ENCODE results near the gene CLASP2.
"Not testable (repeated sequence)": the region's sequence is repeated elsewhere in the genome, so short reads cannot be mapped to it uniquely, and the experiment has no call there.

The CLASP2 gene

DNA sequence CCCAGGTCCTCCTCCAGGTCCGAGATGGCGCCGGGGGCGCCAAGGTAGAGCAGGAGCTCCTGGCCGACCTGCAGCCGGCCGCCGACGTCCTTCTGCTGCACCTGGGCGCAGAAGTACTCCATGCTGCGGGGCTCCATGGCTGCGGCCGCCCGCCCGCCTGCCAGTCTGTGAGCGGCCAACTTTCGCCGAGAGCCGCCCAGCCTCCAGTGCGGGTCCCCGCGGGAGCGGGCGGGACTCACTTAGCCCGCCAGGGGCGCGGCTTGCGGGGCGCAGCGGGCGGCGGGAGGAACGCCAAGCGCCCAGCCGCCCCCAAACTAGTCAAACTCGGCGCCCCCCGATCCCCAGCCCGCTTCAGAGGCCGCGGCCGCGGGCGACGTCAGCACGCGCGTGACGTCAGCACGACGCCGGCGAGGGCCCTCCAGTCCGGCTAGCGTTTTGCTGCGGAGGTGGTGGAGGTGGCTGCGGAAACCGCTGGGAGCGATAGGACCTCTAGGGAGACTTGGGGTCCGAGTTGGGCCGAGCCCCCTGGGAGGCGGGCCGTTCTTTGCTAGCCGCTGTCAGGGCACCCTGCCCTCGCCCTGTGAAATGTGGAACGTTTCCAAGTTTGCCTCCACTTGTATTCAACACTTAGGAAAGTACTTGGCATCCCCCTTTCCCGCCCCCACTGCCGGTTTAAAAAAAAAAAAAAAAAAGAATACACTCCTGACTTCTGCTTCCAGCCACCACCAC lies at the start of gene CLASP2:
CLASP2 (minus strand) TSS at position 389 of the 729 bp plus-strand sequence; CDS start at position 137, 252 bp downstream.
- ATAC-seq: peak; percentile 93

DNA sequence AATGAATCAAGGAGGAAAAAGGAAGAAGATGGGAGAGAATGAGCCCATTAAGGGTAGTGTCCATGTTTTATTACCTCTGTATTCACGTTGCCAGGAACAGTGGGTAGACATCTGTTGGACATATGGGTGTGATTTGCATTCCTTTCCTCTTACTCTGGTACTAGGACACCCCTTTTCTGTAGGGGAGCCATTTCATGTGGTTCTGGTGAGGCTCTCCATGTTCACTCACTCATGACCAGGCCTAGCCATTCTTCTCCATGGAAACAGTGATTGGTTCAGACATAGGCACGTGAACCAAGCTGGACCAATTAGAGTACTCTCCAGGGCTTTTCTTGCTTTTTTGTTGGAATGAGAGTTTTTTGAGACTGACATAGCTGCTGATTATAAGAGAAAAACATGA lies 40.8 kb upstream of the CLASP2 start:
- ATAC-seq: no peak

- ATAC-seq: no peak
Observed at GRCh38 chr3:33758281-33758680, 40.2 kb upstream of the CLASP2 start.

DNA sequence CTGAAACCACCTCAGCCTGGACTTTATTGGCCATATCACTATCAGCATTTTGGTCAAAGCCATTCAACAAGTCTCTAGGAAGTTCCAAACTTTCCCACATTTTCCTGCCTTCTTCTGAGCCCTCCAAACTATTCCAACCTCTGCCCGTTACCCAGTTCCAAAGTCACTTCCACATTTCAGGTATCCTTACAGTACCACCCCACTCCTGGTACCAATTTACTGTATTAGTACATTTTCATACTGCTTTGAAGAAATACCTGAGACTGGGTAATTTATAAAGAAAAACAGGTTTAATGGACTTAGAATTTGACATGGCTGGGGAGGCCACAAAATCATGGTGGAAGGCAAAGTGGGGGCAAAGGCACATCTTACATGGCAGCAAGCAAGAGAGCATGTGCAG lies 36.3 kb upstream of the CLASP2 start:
- ATAC-seq: not testable (repeated sequence)

- peak; percentile 77 to 80 for ATAC-seq
Observed at GRCh38 chr3:33751336-33751735, 33.3 kb upstream of the CLASP2 start.

DNA sequence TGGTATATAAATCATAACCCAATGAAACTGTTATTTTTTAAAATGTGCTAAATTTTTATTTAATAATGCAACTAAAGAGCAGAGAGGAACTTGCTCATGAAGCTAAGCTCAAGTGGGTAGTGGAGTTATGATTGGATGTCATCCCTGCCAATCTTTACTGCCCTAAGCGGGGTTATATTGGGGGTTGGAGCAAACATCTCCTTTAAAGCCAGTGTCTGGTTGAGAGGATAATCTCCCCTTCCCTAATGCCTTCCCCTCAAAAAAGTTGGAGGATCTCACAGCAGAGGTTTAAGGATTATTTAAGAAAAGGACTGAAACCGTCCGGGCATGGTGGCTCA lies 32.1 kb upstream of the CLASP2 start:
- ATAC-seq: no peak

- ATAC-seq: peak in 1 of 2 donors; percentile 25
Observed at GRCh38 chr3:33749546-33750210, 31.6 kb upstream of the CLASP2 start.

DNA sequence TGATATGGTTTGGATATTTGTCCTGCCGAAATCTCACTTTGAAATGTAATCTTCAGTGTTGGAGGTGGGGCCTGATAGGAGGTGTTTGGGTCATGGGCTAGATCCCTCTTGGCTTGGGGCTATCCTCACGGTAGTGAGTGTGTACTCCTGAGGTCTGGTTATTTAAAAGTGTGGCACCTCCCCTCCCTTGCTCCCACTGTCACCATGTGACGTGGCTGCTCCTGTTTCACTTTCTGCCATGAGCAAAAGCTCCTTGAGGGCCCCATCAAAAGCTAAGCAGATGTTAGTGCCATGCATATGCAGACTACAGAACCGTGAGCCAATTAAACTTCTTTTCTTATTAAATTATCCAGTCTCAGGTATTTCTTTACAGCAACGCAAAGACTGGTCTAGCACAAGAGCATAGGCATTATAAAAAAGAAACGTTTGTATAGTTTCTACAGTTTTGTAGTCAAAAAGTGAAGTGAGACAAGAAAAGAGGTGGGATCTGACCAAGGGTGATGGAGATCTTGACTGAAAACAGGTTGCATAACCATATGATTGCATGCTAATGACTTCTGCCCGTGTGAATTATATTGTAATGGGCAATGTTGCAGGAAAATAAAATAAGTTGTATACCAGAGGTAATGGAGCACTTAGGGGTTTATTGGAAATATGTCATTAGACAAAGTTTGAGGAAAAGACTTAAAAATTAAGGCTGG lies 28.5 kb upstream of the CLASP2 start:
- ATAC-seq: no peak

GRCh38 chr3:33737146-33737545 lies 19.1 kb upstream of the CLASP2 start:
- no peak for ATAC-seq

GRCh38 chr3:33732394-33732793 lies 14.3 kb upstream of the CLASP2 start:
- ATAC-seq: no peak

DNA sequence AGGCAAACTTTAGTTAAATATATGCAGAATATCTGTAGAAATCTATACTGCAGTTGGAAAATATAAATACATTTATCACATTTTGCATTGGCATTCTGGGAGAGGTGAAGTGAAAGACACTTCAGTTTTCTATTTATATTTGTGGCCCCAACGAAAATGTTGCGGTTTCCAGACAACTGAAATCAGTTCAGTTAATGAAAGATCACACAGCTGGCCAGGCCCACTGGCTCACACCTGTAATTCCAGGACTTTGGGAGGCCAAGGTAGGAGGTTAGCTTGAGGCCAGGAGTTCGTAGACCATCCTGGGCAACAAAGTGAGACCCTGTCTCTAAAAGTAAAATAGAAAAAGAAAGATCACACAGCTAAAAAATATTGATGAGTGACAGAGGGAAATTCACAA lies 11.9 kb upstream of the CLASP2 start:
- no peak for ATAC-seq

- ATAC-seq: no peak
Observed at GRCh38 chr3:33724256-33724655, 6.2 kb upstream of the CLASP2 start.

DNA sequence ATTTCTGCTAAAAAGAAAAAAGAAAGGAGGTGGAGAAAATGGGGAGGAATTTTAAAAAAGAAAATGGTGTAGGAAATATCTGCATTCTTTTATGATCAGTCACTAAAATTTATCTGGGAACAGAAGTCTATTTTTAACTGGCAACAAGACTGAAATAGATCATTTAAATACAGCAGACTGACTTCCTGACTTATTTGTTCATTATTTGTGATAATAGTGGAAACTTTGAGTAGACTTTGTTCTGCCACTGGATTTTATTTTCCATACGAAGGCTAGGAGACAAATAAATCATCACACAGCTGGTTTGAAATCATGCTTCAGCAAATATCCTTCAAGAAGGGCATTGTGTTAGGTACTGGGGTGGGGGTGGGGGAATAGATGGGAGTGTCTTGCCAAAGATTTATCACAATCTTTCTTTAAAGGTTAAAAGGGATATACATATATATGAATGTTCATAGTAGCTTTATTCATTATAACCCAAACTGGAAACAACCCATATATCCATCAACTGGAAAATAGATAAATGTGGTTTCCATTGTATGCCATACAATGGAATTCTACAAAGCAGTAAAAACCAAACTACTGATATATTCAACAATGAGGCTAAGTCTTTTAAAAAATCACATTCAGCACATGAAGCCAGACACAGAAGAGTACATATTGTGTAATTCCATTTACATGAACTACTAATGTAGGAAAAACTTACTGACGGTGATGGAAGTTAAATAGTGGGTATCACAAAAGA lies 4.7 kb upstream of the CLASP2 start:
- no peak for ATAC-seq

GRCh38 chr3:33722191-33722590 lies 4.1 kb upstream of the CLASP2 start:
- no peak for ATAC-seq

- ATAC-seq: peak in 1 of 2 donors; percentile 1
Observed at GRCh38 chr3:33718595-33718907, 497 bp upstream of the CLASP2 start.

GRCh38 chr3:33717616-33717865 lies 513 bp downstream of the CLASP2 start:
- peak; percentile 55 to 60 for ATAC-seq

DNA sequence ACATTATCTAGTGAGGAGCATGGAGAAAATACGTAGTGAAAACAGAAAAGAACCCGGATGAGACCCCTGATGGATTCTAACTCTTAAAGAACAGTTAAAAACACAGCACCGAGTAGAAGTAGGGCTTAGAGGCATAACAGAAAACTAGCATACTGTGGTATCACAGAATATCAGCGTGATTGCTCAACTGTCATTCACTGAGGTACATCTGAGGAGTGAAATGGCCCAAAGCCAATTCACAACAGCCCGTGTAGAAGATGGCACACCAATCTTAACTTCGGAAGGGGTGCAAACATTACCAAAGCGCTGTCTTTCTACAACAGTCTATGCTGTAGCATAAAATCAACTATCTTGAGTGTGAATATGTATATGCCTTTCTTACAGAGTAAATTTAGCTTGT lies 1.8 kb downstream of the CLASP2 start:
- ATAC-seq: no peak

- no peak for ATAC-seq
Observed at GRCh38 chr3:33711100-33711499, 7.0 kb downstream of the CLASP2 start.

GRCh38 chr3:33706056-33706455 lies 12.0 kb downstream of the CLASP2 start:
- no peak for ATAC-seq

DNA sequence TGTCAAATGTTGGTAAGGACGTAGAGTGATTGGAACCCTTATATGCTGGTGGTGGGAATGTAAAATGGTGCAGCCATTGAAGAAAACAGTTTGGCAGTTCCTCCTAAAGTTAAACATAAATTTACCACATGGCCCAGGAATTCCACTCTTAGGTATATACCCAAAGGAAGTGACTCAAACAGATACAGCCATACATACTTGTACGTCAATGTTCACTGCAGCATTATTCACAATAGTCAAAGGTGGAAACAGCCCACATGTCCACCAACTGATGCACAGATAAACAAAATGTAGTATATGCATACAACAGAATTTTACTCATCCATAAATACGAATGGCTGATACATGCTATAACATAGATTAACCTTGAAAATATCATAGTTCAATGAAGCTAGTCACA lies 13.2 kb downstream of the CLASP2 start:
- peak; percentile 46 to 67 for ATAC-seq

DNA sequence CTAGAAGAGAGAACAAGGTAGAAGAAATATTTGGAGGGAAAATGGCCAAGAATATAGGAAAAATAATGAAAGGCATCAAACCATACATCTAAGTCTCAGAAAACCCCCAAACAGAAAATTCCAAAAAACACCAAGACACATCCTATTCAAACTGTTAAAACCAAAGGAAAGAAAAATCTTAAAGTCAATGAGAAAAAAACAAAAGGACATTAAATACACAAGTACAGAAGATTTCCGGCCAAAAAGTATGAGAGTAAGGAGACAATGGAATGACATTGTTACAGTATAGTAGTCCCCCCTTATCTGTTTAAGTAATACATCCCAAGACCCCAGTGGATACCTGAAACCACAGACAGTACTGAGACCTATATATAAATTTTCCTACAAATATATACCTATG lies 18.8 kb downstream of the CLASP2 start:
- ATAC-seq: no peak

GRCh38 chr3:33694944-33695343 lies 23.1 kb downstream of the CLASP2 start:
- no peak for ATAC-seq

- peak in 1 of 2 donors; percentile 38 for ATAC-seq
Observed at GRCh38 chr3:33690341-33690740, 27.7 kb downstream of the CLASP2 start.
